ENCODE measurements around the gene PRSS36. TPM values are rescaled to one million over a fixed set of nuclear protein-coding genes. Genes with fewer than 3 reads are reported as not detected.

PRSS36 gene
- total RNA-seq, 2 experiments from 2014 or later, result not detected

DNA sequence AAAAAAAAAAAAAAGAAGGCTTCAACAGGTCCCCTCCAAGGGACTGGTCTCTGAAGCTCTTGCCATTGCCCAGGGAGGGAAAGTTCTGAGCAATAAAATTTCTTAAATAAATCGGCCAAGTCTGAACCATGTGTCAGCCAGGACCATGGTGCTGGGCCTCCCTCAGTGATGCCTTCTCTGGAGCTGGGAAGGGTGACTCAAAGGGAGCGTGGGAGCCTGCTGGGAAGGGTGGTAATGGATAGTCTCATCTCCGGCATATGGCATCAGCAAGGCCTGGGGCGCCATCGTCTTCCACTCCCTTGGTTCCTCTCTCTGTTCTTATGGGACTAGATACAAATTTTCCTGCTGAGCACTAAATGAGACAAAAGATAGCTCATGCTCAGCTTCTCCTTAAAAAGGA, 57.5 kb downstream of the PRSS36 start:
- BruUV-seq (replicated peaks), result no TSS peak
- H3K4me1 ChIP-seq (ENCODE audit: insufficient read depth, low read length, poor library complexity, severe bottlenecking), result peaks cover 18% of the 10 kb centered on the region
- ChIA-PET CTCF (ENCODE audit: unreplicated experiment) (no interaction called here), POLR2A (interaction anchor here (0.6 to 1.6 kb wide), 9 partner anchors 9 to 159 kb away, joined by 3 to 7 read pairs (median 4); partner anchors contain the start of genes KAT8, ZNF646 and ZNF668)
- peaks cover 5% of the 10 kb centered on the region; the same call in 1 of the 2 replicates for H4K20me1 ChIP-seq (ENCODE audit: insufficient read depth, low read length)
- H3K4me2 ChIP-seq (ENCODE audit: low read length), result no peak overlapping the region
- H3K79me2 ChIP-seq (ENCODE audit: insufficient read depth, low read depth, low read length), result peaks cover 23% of the 10 kb centered on the region
- no peak for TF ChIP-seq EZH2phosphoT487 (IDR thresholded peaks at IDR 0.05; ENCODE audit: borderline replicate concordance, low read depth, low read length)
- TF ChIP-seq, protein P1, sequence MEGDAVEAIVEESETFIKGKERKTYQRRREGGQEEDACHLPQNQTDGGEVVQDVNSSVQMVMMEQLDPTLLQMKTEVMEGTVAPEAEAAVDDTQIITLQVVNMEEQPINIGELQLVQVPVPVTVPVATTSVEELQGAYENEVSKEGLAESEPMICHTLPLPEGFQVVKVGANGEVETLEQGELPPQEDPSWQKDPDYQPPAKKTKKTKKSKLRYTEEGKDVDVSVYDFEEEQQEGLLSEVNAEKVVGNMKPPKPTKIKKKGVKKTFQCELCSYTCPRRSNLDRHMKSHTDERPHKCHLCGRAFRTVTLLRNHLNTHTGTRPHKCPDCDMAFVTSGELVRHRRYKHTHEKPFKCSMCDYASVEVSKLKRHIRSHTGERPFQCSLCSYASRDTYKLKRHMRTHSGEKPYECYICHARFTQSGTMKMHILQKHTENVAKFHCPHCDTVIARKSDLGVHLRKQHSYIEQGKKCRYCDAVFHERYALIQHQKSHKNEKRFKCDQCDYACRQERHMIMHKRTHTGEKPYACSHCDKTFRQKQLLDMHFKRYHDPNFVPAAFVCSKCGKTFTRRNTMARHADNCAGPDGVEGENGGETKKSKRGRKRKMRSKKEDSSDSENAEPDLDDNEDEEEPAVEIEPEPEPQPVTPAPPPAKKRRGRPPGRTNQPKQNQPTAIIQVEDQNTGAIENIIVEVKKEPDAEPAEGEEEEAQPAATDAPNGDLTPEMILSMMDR (conservative IDR thresholded peaks at IDR 0.05; ENCODE audit: low read length), result no peak
- no peaks in the 10 kb centered on the region for H3K9me2 ChIP-seq (ENCODE audit: insufficient read depth, low read length)
- peaks cover 36% of the 10 kb centered on the region for H3K36me3 ChIP-seq (ENCODE audit: insufficient read depth, low read length)
- no peaks in the 10 kb centered on the region for H3K9me3 ChIP-seq (ENCODE audit: low read length)
- intact Hi-C loops (cut with micrococcal nuclease; ENCODE audit: unreplicated experiment), result no loop called here
- H2AFZ ChIP-seq (ENCODE audit: low read length), result no peak overlapping the region
- no peak for DNase-seq (ENCODE audit: low spot score)
- H3K27ac ChIP-seq (ENCODE audit: low read depth, low read length, poor library complexity, severe bottlenecking), result no peak overlapping the region
- H3K4me3 ChIP-seq (ENCODE audit: low read depth, low read length, poor library complexity, severe bottlenecking), result no peak overlapping the region

DNA sequence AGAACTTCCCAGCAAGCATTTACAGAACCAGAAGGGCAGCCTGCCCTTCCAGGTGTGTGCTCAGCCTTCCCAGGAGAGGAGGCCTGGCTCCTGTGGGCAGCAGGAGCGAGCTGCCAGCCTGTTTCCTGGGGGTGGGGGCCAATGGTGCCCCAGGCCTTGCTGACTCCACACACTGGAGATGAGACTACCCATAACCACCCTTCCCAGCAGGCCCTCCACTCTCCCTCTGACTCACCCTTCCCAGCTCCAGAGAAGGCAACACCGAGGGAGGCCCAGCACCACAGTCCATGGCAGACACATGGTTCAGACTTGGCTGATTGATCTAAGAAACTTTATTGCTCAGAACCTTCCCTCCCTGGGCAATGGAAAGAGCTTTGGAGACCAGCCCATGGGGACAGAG, 59.3 kb downstream of the PRSS36 start:
- no peak for DNase-seq (ENCODE audit: low spot score)
- intact Hi-C loops (cut with micrococcal nuclease; ENCODE audit: unreplicated experiment), result no loop called here
- Histone ChIP-seq H3K9me2 (ENCODE audit: insufficient read depth, low read length) (no peaks in the 10 kb centered on the region), H4K20me1 (ENCODE audit: insufficient read depth, low read length) (peaks cover 5% of the 10 kb centered on the region; the same call in 1 of the 2 replicates), H3K9me3 (ENCODE audit: low read length) (no peaks in the 10 kb centered on the region), H3K4me3 (ENCODE audit: low read depth, low read length, poor library complexity, severe bottlenecking) (no peak overlapping the region), H3K4me2 (ENCODE audit: low read length) (no peak overlapping the region), H3K4me1 (ENCODE audit: insufficient read depth, low read length, poor library complexity, severe bottlenecking) (peaks cover 15% of the 10 kb centered on the region), H3K36me3 (ENCODE audit: insufficient read depth, low read length) (peaks cover 45% of the 10 kb centered on the region), H3K79me2 (ENCODE audit: insufficient read depth, low read depth, low read length) (peaks cover 23% of the 10 kb centered on the region), H2AFZ (ENCODE audit: low read length) (no peak overlapping the region), H3K27ac (ENCODE audit: low read depth, low read length, poor library complexity, severe bottlenecking) (no peak overlapping the region)
- ChIA-PET CTCF (ENCODE audit: unreplicated experiment) (no interaction called here), POLR2A (no interaction called here)
- no TSS peak for BruUV-seq (replicated peaks)
- TF ChIP-seq, protein P1 (conservative IDR thresholded peaks at IDR 0.05; ENCODE audit: low read length), result no peak
- no peak for TF ChIP-seq EZH2phosphoT487 (IDR thresholded peaks at IDR 0.05; ENCODE audit: borderline replicate concordance, low read depth, low read length)

DNA sequence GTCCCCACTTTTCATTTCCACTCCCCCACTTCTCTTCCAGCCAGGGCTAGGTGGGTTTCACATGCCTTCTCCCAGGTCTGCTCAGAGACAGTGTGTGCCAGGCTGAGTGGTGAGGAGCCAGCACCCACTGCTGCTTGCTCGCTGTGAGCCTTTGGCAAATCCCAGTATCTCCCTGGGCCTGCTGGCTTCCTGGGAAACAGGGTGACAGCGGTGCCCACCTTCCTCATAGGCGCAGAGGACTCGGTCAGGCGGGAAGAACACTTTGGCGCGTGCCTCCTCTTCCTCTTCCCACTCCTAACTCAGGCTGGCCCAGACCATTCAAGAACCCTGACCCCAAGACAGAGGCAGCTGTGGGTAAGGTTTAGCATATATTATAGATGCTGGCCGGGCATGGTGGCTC, 60.7 kb downstream of the PRSS36 start:
- Histone ChIP-seq H3K27ac (ENCODE audit: low read depth, low read length, poor library complexity, severe bottlenecking) (no peak overlapping the region), H2AFZ (ENCODE audit: low read length) (no peak overlapping the region), H3K4me2 (ENCODE audit: low read length) (no peak overlapping the region), H4K20me1 (ENCODE audit: insufficient read depth, low read length) (peaks cover 5% of the 10 kb centered on the region; the same call in 1 of the 2 replicates), H3K9me3 (ENCODE audit: low read length) (no peaks in the 10 kb centered on the region), H3K36me3 (ENCODE audit: insufficient read depth, low read length) (peaks cover 52% of the 10 kb centered on the region), H3K4me3 (ENCODE audit: low read depth, low read length, poor library complexity, severe bottlenecking) (no peak overlapping the region), H3K79me2 (ENCODE audit: insufficient read depth, low read depth, low read length) (peaks cover 22% of the 10 kb centered on the region), H3K9me2 (ENCODE audit: insufficient read depth, low read length) (no peaks in the 10 kb centered on the region), H3K4me1 (ENCODE audit: insufficient read depth, low read length, poor library complexity, severe bottlenecking) (peaks cover 9% of the 10 kb centered on the region)
- ChIA-PET POLR2A (no interaction called here), CTCF (ENCODE audit: unreplicated experiment) (interaction anchor here (0.6 kb wide), 1 partner anchor 136 kb away, joined by 3 read pairs; no protein-coding TSS in a partner anchor)
- BruUV-seq (replicated peaks), result no TSS peak
- TF ChIP-seq, protein P1 (conservative IDR thresholded peaks at IDR 0.05; ENCODE audit: low read length), result no peak
- no peak for TF ChIP-seq EZH2phosphoT487 (IDR thresholded peaks at IDR 0.05; ENCODE audit: borderline replicate concordance, low read depth, low read length)
- DNase-seq (ENCODE audit: low spot score), result no peak
- intact Hi-C loops (cut with micrococcal nuclease; ENCODE audit: unreplicated experiment), result no loop called here
